Measurements from ENCODE around the gene PANX3. TPM values are rescaled to one million over a fixed set of nuclear protein-coding genes. Genes with fewer than 3 reads are reported as not detected.

PANX3 gene
- total and polyA plus RNA-seq, 2 of the 13 experiments (the other 11 are each of a cell fraction or from before 2014, with no cell fraction given), result not detected

DNA sequence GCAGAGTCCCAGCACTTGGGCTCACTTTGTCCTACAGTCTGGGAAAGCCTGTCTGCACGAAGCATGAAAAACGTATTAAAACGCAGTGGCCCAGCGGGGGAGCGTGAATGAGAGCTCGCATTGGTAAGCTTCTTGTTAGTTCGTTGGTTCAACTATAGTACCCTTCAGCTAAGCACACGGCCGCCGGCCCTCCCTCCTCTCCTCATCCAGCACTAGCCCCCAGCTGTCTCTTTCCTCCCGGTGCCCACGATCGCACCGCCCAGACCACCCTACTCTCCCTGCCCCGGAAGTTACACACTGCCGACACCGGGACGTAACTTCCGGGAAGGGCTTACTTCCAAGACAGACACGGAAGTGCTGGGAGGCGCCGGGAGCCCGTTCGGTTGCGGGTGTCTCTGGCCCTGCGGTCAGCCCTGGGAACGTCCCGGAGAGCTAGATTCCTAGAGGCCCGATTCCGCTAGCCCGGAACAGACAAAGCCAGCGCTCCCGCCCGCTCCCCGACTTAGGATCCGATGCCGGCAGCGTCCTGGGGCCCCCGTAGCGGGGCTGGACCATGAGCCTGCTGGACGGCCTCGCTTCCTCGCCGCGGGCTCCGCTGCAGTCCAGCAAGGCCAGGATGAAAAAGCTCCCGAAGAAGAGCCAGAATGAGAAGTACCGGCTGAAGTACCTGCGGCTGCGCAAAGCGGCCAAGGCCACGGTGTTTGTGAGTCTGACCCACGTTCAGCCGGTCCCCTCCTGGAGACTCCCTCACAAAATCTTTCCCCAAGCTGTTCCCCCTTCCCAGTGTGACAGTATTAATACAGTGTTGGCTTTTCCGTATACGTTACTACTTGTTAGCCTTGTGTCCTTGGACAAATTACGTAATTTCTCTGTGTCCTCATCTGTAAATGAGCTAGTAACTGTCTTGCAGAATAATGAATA, 11.6 kb downstream of the PANX3 start, which contains the start of gene TBRG1 (continued):
- TF ChIP-seq, protein P1, sequence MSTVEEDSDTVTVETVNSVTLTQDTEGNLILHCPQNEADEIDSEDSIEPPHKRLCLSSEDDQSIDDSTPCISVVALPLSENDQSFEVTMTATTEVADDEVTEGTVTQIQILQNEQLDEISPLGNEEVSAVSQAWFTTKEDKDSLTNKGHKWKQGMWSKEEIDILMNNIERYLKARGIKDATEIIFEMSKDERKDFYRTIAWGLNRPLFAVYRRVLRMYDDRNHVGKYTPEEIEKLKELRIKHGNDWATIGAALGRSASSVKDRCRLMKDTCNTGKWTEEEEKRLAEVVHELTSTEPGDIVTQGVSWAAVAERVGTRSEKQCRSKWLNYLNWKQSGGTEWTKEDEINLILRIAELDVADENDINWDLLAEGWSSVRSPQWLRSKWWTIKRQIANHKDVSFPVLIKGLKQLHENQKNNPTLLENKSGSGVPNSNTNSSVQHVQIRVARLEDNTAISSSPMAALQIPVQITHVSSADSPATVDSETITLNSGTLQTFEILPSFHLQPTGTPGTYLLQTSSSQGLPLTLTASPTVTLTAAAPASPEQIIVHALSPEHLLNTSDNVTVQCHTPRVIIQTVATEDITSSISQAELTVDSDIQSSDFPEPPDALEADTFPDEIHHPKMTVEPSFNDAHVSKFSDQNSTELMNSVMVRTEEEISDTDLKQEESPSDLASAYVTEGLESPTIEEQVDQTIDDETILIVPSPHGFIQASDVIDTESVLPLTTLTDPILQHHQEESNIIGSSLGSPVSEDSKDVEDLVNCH (CRISPR knock-in tag; IDR thresholded peaks at IDR 0.05), result no peak
- TF ChIP-seq, protein P2, sequence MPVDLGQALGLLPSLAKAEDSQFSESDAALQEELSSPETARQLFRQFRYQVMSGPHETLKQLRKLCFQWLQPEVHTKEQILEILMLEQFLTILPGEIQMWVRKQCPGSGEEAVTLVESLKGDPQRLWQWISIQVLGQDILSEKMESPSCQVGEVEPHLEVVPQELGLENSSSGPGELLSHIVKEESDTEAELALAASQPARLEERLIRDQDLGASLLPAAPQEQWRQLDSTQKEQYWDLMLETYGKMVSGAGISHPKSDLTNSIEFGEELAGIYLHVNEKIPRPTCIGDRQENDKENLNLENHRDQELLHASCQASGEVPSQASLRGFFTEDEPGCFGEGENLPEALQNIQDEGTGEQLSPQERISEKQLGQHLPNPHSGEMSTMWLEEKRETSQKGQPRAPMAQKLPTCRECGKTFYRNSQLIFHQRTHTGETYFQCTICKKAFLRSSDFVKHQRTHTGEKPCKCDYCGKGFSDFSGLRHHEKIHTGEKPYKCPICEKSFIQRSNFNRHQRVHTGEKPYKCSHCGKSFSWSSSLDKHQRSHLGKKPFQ (CRISPR knock-in tag; IDR thresholded peaks at IDR 0.05; ENCODE audit: insufficient replicate concordance), result peak; percentile 44
- TF ChIP-seq KDM5B (CRISPR knock-in tag; IDR thresholded peaks at IDR 0.05; ENCODE audit: borderline replicate concordance) (peak; percentile 87; the same call in 1 of the 2 replicates), ZNF382 (CRISPR knock-in tag; IDR thresholded peaks at IDR 0.05; ENCODE audit: borderline replicate concordance) (no peak), ELF3 (CRISPR knock-in tag; IDR thresholded peaks at IDR 0.05) (peak; percentile 92), SMC3 (IDR thresholded peaks at IDR 0.05; ENCODE audit: low read length) (no peak), ARNT2 (CRISPR knock-in tag; IDR thresholded peaks at IDR 0.05; ENCODE audit: low read depth) (no peak; the same call in 1 of the 2 replicates), NR2C2 (CRISPR knock-in tag; IDR thresholded peaks at IDR 0.05; ENCODE audit: borderline replicate concordance) (peak; percentile 97), ZNF317 (CRISPR knock-in tag; IDR thresholded peaks at IDR 0.05) (peak; percentile 72; the same call in 1 of the 2 replicates), MZF1 (CRISPR knock-in tag; IDR thresholded peaks at IDR 0.05; ENCODE audit: borderline replicate concordance) (no peak), ZNF792 (CRISPR knock-in tag; IDR thresholded peaks at IDR 0.05) (peak; percentile 75; the same call in 1 of the 2 replicates), NKX3-1 (CRISPR knock-in tag; IDR thresholded peaks at IDR 0.05) (0 out of 2 replicates have a peak, but pooled peaks have one; percentile 42), CREB1 (IDR thresholded peaks at IDR 0.05) (peak; percentile 84), CREB1 (CRISPR knock-in tag; IDR thresholded peaks at IDR 0.05) (peak; percentile 97), SMAD9 (CRISPR knock-in tag; IDR thresholded peaks at IDR 0.05) (no peak; the same call in none of the 2 replicates)
- TF ChIP-seq, protein P3, sequence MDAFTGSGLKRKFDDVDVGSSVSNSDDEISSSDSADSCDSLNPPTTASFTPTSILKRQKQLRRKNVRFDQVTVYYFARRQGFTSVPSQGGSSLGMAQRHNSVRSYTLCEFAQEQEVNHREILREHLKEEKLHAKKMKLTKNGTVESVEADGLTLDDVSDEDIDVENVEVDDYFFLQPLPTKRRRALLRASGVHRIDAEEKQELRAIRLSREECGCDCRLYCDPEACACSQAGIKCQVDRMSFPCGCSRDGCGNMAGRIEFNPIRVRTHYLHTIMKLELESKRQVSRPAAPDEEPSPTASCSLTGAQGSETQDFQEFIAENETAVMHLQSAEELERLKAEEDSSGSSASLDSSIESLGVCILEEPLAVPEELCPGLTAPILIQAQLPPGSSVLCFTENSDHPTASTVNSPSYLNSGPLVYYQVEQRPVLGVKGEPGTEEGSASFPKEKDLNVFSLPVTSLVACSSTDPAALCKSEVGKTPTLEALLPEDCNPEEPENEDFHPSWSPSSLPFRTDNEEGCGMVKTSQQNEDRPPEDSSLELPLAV (CRISPR knock-in tag; conservative IDR thresholded peaks at IDR 0.05; ENCODE audit: low read depth), result no peak
- TF ChIP-seq, protein P4, sequence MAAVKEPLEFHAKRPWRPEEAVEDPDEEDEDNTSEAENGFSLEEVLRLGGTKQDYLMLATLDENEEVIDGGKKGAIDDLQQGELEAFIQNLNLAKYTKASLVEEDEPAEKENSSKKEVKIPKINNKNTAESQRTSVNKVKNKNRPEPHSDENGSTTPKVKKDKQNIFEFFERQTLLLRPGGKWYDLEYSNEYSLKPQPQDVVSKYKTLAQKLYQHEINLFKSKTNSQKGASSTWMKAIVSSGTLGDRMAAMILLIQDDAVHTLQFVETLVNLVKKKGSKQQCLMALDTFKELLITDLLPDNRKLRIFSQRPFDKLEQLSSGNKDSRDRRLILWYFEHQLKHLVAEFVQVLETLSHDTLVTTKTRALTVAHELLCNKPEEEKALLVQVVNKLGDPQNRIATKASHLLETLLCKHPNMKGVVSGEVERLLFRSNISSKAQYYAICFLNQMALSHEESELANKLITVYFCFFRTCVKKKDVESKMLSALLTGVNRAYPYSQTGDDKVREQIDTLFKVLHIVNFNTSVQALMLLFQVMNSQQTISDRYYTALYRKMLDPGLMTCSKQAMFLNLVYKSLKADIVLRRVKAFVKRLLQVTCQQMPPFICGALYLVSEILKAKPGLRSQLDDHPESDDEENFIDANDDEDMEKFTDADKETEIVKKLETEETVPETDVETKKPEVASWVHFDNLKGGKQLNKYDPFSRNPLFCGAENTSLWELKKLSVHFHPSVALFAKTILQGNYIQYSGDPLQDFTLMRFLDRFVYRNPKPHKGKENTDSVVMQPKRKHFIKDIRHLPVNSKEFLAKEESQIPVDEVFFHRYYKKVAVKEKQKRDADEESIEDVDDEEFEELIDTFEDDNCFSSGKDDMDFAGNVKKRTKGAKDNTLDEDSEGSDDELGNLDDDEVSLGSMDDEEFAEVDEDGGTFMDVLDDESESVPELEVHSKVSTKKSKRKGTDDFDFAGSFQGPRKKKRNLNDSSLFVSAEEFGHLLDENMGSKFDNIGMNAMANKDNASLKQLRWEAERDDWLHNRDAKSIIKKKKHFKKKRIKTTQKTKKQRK (IDR thresholded peaks at IDR 0.05; ENCODE audit: low read length), result no peak
- TF ChIP-seq, protein P5, sequence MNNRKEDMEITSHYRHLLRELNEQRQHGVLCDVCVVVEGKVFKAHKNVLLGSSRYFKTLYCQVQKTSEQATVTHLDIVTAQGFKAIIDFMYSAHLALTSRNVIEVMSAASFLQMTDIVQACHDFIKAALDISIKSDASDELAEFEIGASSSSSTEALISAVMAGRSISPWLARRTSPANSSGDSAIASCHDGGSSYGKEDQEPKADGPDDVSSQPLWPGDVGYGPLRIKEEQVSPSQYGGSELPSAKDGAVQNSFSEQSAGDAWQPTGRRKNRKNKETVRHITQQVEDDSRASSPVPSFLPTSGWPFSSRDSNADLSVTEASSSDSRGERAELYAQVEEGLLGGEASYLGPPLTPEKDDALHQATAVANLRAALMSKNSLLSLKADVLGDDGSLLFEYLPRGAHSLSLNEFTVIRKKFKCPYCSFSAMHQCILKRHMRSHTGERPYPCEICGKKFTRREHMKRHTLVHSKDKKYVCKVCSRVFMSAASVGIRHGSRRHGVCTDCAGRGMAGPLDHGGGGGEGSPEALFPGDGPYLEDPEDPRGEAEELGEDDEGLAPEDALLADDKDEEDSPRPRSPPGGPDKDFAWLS (CRISPR knock-in tag; IDR thresholded peaks at IDR 0.05; ENCODE audit: borderline replicate concordance), result no peak
